HepG2 (cell line): ENCODE results near the gene SNRPD3. TPM values are rescaled to one million over a fixed set of nuclear protein-coding genes. Genes with fewer than 3 reads are reported as not detected.
A peak's percentile ranks its signal among the peaks of the same experiment; 100 is the strongest.

Source experiments
- ADNP ChIP-seq: sonication (generic); formaldehyde crosslinking; IDR thresholded peaks from 2 replicates; pipeline ENCODE4 v1.4.0; 2020; ENCODE audit warnings: missing genetic modification reagents
- AHR ChIP-seq: IDR thresholded peaks from 2 replicates; pipeline ENCODE4 v1.6.1; 2018; ENCODE audit warnings: missing genetic modification reagents, missing compliant biosample characterization
- CBX5 ChIP-seq: sonication (generic); formaldehyde crosslinking; IDR thresholded peaks from 2 replicates; pipeline ENCODE4 v1.4.0; 2020; ENCODE audit warnings: missing genetic modification reagents, borderline replicate concordance
- HOMEZ ChIP-seq: IDR thresholded peaks from 2 replicates; pipeline ENCODE4 v1.6.1; 2016; ENCODE audit warnings: low read depth
- MAFG ChIP-seq: sonication (generic); formaldehyde crosslinking; IDR thresholded peaks from 2 replicates; pipeline ENCODE4 v1.5.1; 2020; ENCODE audit warnings: mild to moderate bottlenecking, missing genetic modification reagents
- MZF1 ChIP-seq: sonication (generic); formaldehyde crosslinking; IDR thresholded peaks from 2 replicates; pipeline ENCODE4 v1.8.1; 2023; ENCODE audit warnings: mild to moderate bottlenecking, missing genetic modification reagents, borderline replicate concordance
- NR2F1 ChIP-seq, 2 experiments: fragments of 450-650 bp in 1 of 2; formaldehyde crosslinking in 1 of 2; IDR thresholded peaks; 2 replicates each; pipeline versions ENCODE4 v1.5.0 to v1.6.1; 2016 to 2020; ENCODE audit warnings: mild to moderate bottlenecking in 1 of 2, missing compliant biosample characterization in 1 of 2, missing genetic modification reagents in 1 of 2, moderate library complexity in 1 of 2
- REL ChIP-seq: sonication (generic); formaldehyde crosslinking; conservative IDR thresholded peaks from 2 replicates; pipeline ENCODE4 v1.8.0; 2022; ENCODE audit warnings: mild to moderate bottlenecking, missing genetic modification reagents, moderate library complexity
- SIX1 ChIP-seq: sonication (generic); formaldehyde crosslinking; IDR thresholded peaks from 2 replicates; pipeline ENCODE4 v1.4.0; 2020; ENCODE audit warnings: missing genetic modification reagents, borderline replicate concordance
- THAP11 ChIP-seq: IDR thresholded peaks from 2 replicates; pipeline ENCODE4 v1.6.1; 2016; ENCODE audit warnings: missing biosample characterization, missing genetic modification reagents
- ZBTB3 ChIP-seq: sonication (generic); formaldehyde crosslinking; IDR thresholded peaks from 2 replicates; pipeline ENCODE4 v1.4.0; 2020; ENCODE audit warnings: low read depth, mild to moderate bottlenecking, moderate library complexity, missing genetic modification reagents, borderline replicate concordance
- ZBTB7A ChIP-seq: sonication (generic); formaldehyde crosslinking; IDR thresholded peaks from 2 replicates; pipeline ENCODE4 v1.8.0; 2022; ENCODE audit warnings: mild to moderate bottlenecking, missing genetic modification reagents
- ZFP62 ChIP-seq: sonication (generic); formaldehyde crosslinking; IDR thresholded peaks from 2 replicates; pipeline ENCODE4 v1.4.0; 2020; ENCODE audit warnings: missing genetic modification reagents
- ZNF230 ChIP-seq: sonication (generic); formaldehyde crosslinking; IDR thresholded peaks from 2 replicates; pipeline ENCODE4 v1.4.0; 2020; ENCODE audit warnings: mild to moderate bottlenecking, missing genetic modification reagents
- ZNF296 ChIP-seq: sonication (generic); formaldehyde crosslinking; conservative IDR thresholded peaks from 2 replicates; pipeline ENCODE4 v1.5.0; 2020; ENCODE audit warnings: mild to moderate bottlenecking, missing genetic modification reagents
- ZNF383 ChIP-seq: sonication (generic); formaldehyde crosslinking; IDR thresholded peaks from 2 replicates; pipeline ENCODE4 v1.4.0; 2020; ENCODE audit warnings: missing genetic modification reagents, mild to moderate bottlenecking, borderline replicate concordance
- ZNF704 ChIP-seq: sonication (generic); formaldehyde crosslinking; IDR thresholded peaks from 2 replicates; pipeline ENCODE4 v1.8.1; 2023; ENCODE audit warnings: mild to moderate bottlenecking, inconsistent platforms, moderate library complexity, missing genetic modification reagents, borderline replicate concordance
- ZNF720 ChIP-seq: sonication (generic); formaldehyde crosslinking; IDR thresholded peaks from 2 replicates; pipeline ENCODE4 v1.4.0; 2020; ENCODE audit warnings: missing genetic modification reagents
- polyA plus RNA-seq, 8 experiments: library from polyadenylated mRNA; depleted of rRNA in 3 of 8; stranded (reverse) in 7 of 8; unstranded in 1 of 8; fragments of >200 nt; fragmentation: Illumina TruSeq in 4 of 8; extraction: Trizol in 4 of 8; gene quantifications; 2 replicates each; pipeline versions ENCODE4 v1.2.1 to v1.2.3, GENCODE V29; 2011 to 2016; ENCODE audit warnings: low read depth in 4 of 8, missing spikeins in 1 of 8, mixed read lengths in 1 of 8; ENCODE audit not compliant: insufficient read depth in 1 of 8
- total RNA-seq, 5 experiments: library from RNA; depleted of rRNA; stranded (reverse); fragments of >200 nt; fragmentation: Illumina TruSeq; extraction: Trizol; gene quantifications; 2 replicates each; pipeline ENCODE4 v1.2.3, GENCODE V29; 2016; ENCODE audit warnings: low read depth in 1 of 5
- TF ChIP-seq, protein P1 (sequence below): sonication (generic); formaldehyde crosslinking; IDR thresholded peaks from 2 replicates; pipeline ENCODE4 v1.4.0; 2020; ENCODE audit warnings: missing genetic modification reagents
- TF ChIP-seq, protein P2 (sequence below): sonication (generic); formaldehyde crosslinking; IDR thresholded peaks from 2 replicates; pipeline ENCODE4 v1.4.0; 2020; ENCODE audit warnings: mild to moderate bottlenecking, missing genetic modification reagents

The SNRPD3 gene
- total and polyA plus RNA-seq, 2 of the 13 experiments (the other 11 are each of a cell fraction or from before 2014, with no cell fraction given) = 110 to 209 TPM

DNA sequence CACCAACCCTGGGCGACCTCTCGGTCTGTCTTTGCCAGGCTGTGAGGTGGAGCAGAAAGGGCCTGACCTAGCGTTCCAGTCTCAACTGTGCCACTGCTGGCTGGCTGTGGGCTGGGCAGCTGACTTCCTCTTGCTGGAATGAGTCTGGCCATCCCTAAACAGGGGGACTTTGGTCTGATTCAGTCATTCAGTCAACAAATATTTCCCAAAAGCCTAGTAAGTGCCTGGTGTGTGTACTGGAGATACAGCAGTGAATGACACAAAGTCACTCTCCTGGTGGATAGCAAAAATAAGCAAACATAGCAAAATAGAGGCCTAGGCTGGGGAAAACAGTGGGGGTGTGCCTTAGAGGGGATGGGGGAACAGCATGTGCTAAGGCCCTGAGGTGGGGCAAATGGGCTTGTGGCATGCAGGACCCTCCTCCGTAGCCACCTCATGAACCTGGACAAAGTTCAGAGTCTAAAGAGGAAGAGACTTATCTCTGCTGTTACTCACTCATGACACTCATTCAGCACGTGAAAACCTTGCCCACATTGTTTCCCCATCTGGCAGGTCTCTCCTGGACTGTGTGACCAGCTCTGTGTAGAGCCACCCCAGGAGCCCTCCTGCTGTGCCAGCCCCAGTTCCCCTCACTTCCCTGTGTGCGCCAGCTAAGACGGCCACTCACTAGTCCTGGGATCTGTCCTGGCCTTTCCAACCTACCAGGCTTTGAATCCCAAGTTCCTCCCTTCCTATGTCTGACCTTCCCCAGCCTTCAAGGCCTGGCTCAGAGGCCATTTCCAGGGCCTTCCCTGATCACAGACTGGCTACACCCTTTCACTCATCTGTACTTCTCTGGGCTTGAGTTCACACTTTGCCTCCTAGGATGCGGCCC, 5.5 kb upstream of the SNRPD3 start (continued):
- TF ChIP-seq SIX1 (CRISPR knock-in tag) = 0 out of 2 replicates have a peak, but pooled peaks have one; percentile 53
- TF ChIP-seq ZBTB3 (CRISPR knock-in tag) = no peak
- TF ChIP-seq, protein P1, sequence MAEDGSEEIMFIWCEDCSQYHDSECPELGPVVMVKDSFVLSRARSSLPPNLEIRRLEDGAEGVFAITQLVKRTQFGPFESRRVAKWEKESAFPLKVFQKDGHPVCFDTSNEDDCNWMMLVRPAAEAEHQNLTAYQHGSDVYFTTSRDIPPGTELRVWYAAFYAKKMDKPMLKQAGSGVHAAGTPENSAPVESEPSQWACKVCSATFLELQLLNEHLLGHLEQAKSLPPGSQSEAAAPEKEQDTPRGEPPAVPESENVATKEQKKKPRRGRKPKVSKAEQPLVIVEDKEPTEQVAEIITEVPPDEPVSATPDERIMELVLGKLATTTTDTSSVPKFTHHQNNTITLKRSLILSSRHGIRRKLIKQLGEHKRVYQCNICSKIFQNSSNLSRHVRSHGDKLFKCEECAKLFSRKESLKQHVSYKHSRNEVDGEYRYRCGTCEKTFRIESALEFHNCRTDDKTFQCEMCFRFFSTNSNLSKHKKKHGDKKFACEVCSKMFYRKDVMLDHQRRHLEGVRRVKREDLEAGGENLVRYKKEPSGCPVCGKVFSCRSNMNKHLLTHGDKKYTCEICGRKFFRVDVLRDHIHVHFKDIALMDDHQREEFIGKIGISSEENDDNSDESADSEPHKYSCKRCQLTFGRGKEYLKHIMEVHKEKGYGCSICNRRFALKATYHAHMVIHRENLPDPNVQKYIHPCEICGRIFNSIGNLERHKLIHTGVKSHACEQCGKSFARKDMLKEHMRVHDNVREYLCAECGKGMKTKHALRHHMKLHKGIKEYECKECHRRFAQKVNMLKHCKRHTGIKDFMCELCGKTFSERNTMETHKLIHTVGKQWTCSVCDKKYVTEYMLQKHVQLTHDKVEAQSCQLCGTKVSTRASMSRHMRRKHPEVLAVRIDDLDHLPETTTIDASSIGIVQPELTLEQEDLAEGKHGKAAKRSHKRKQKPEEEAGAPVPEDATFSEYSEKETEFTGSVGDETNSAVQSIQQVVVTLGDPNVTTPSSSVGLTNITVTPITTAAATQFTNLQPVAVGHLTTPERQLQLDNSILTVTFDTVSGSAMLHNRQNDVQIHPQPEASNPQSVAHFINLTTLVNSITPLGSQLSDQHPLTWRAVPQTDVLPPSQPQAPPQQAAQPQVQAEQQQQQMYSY = no peak
- TF ChIP-seq MZF1 (CRISPR knock-in tag) = no peak
- TF ChIP-seq ZNF383 = no peak
- no peak for TF ChIP-seq ZFP62 (CRISPR knock-in tag)
- peak; percentile 69; the same call in 1 of the 2 replicates for TF ChIP-seq ZBTB7A
- TF ChIP-seq ZNF296 (CRISPR knock-in tag) = no peak
- TF ChIP-seq CBX5 (CRISPR knock-in tag) = no peak; the same call in 1 of the 2 replicates
- TF ChIP-seq MAFG (CRISPR knock-in tag) = no peak
- TF ChIP-seq REL (CRISPR knock-in tag) = no peak
- peak; percentile 82 for TF ChIP-seq HOMEZ
- TF ChIP-seq ADNP (CRISPR knock-in tag) = no peak
- TF ChIP-seq AHR (CRISPR knock-in tag) = 0 out of 2 replicates have a peak, but pooled peaks have one; percentile 32
- TF ChIP-seq, protein P2, sequence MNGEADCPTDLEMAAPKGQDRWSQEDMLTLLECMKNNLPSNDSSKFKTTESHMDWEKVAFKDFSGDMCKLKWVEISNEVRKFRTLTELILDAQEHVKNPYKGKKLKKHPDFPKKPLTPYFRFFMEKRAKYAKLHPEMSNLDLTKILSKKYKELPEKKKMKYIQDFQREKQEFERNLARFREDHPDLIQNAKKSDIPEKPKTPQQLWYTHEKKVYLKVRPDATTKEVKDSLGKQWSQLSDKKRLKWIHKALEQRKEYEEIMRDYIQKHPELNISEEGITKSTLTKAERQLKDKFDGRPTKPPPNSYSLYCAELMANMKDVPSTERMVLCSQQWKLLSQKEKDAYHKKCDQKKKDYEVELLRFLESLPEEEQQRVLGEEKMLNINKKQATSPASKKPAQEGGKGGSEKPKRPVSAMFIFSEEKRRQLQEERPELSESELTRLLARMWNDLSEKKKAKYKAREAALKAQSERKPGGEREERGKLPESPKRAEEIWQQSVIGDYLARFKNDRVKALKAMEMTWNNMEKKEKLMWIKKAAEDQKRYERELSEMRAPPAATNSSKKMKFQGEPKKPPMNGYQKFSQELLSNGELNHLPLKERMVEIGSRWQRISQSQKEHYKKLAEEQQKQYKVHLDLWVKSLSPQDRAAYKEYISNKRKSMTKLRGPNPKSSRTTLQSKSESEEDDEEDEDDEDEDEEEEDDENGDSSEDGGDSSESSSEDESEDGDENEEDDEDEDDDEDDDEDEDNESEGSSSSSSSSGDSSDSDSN (CRISPR knock-in tag) = peak; percentile 60; the same call in 1 of the 2 replicates
- no peak; the same call in 1 of the 2 replicates for TF ChIP-seq ZNF230
- TF ChIP-seq ZNF704 (CRISPR knock-in tag) = no peak; the same call in 1 of the 2 replicates
- peak; percentile 78 for TF ChIP-seq THAP11
- TF ChIP-seq NR2F1 (CRISPR knock-in tag; IDR thresholded peaks at IDR 0.05) = peak; percentile 48 to 72; a peak in 3 of 4 replicates
- no peak for TF ChIP-seq ZNF720 (CRISPR knock-in tag)
